KMS-11 (cell line): Measurements from ENCODE around the gene NELL1.

ENCODE experiments used
- H2AFZ ChIP-seq: fragments of 200-600 bp; sonication (generic); 2 replicates; pipeline ENCODE4 v1.6.1; 2016; ENCODE audit warnings: antibody characterized with exemption, mixed run types, low read depth
- H3K27ac ChIP-seq: fragments of 200-600 bp; sonication (generic); 2 replicates; pipeline ENCODE4 v1.6.1; 2016; ENCODE audit warnings: mild to moderate bottlenecking, mixed run types
- H3K27me3 ChIP-seq: fragments of 200-600 bp; sonication (generic); 2 replicates; pipeline ENCODE4 v1.6.1; 2017; ENCODE audit warnings: mild to moderate bottlenecking, low read depth, mixed run types, moderate library complexity; ENCODE audit not compliant: insufficient read depth
- H3K36me3 ChIP-seq: fragments of 200-600 bp; sonication (generic); 2 replicates; pipeline ENCODE4 v1.6.1; 2017; ENCODE audit warnings: mild to moderate bottlenecking, mixed run types; ENCODE audit not compliant: insufficient read depth
- H3K4me1 ChIP-seq: fragments of 200-600 bp; sonication (generic); 2 replicates; pipeline ENCODE4 v1.6.1; 2016; ENCODE audit warnings: mild to moderate bottlenecking, low read depth, mixed run types; ENCODE audit not compliant: poor library complexity, severe bottlenecking
- H3K4me2 ChIP-seq: fragments of 200-600 bp; sonication (generic); 2 replicates; pipeline ENCODE4 v1.7.0; 2016; ENCODE audit warnings: mild to moderate bottlenecking, mixed run types
- H3K4me3 ChIP-seq: fragments of 200-600 bp; sonication (generic); IDR thresholded peaks from 2 replicates; pipeline ENCODE4 v1.6.1; 2017; ENCODE audit warnings: low read depth, low read length, mixed read lengths; ENCODE audit not compliant: insufficient read depth
- H3K79me2 ChIP-seq: fragments of 200-600 bp; sonication (generic); 2 replicates; pipeline ENCODE4 v1.6.1; 2016; ENCODE audit warnings: low read depth, mixed run types; ENCODE audit not compliant: insufficient read depth
- H3K9ac ChIP-seq: fragments of 200-600 bp; sonication (generic); 2 replicates; pipeline ENCODE4 v1.6.1; 2016; ENCODE audit warnings: mild to moderate bottlenecking, mixed run types
- H4K20me1 ChIP-seq: fragments of 200-600 bp; sonication (generic); 2 replicates; pipeline ENCODE4 v1.6.1; 2016; ENCODE audit warnings: mild to moderate bottlenecking, mixed run types; ENCODE audit not compliant: insufficient read depth
- TF ChIP-seq, protein P1 (sequence below): fragments of 200-600 bp; sonication (generic); conservative IDR thresholded peaks from 2 replicates; pipeline ENCODE4 v1.6.1; 2017; ENCODE audit warnings: low read depth, mild to moderate bottlenecking, antibody characterized with exemption, low read length, moderate library complexity, mixed read lengths

NELL1 gene

DNA sequence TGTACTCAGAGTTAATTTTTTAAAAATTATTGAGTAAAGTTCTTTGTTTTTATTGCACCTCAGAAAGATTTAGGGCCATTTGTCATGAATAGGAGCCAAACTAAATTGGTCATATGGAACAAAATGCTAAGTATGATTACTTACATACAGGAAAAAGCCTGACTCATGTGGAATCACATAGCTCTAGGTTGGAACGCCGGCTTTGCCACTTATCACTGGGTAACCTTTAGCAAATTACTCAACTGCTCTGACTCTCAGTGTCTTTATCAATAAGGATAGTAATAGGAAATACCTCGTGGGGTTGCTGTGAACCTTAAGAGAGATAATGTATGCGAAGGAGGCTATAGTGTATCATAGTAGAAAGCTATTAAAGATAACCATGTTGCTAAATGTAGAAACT is 638.5 kb downstream of the NELL1 start:
- no peaks in the 10 kb centered on the region for H3K4me1 ChIP-seq
- no peaks in the 10 kb centered on the region for H3K79me2 ChIP-seq
- no peak overlapping the region for H3K4me2 ChIP-seq
- no peaks in the 10 kb centered on the region for H3K27me3 ChIP-seq
- no peaks in the 10 kb centered on the region for H4K20me1 ChIP-seq
- TF ChIP-seq, protein P1, sequence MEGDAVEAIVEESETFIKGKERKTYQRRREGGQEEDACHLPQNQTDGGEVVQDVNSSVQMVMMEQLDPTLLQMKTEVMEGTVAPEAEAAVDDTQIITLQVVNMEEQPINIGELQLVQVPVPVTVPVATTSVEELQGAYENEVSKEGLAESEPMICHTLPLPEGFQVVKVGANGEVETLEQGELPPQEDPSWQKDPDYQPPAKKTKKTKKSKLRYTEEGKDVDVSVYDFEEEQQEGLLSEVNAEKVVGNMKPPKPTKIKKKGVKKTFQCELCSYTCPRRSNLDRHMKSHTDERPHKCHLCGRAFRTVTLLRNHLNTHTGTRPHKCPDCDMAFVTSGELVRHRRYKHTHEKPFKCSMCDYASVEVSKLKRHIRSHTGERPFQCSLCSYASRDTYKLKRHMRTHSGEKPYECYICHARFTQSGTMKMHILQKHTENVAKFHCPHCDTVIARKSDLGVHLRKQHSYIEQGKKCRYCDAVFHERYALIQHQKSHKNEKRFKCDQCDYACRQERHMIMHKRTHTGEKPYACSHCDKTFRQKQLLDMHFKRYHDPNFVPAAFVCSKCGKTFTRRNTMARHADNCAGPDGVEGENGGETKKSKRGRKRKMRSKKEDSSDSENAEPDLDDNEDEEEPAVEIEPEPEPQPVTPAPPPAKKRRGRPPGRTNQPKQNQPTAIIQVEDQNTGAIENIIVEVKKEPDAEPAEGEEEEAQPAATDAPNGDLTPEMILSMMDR, result no peak
- no peak overlapping the region for H3K4me3 ChIP-seq
- H3K9ac ChIP-seq, result no peak overlapping the region
- no peak overlapping the region for H3K27ac ChIP-seq
- no peaks in the 10 kb centered on the region for H3K36me3 ChIP-seq
- H2AFZ ChIP-seq, result no peak overlapping the region

DNA sequence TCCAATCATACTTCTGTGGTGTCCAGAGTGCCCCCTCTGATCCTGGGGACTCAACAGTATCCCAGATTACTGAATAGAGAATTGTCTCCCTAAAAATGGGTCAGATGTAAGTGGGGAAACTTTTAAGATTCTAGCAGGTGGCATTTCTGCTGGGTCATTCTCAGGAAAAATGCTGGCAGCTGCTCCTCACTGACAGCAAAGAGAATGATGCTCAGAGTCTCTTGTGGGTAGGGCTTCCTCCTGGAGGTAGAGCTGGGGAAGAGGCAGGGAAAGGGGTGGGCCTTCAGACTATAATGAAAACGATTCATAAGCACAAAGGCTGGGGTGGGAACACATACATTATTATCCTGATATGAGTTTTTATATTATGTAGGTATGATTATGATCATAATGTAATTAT is 647.2 kb downstream of the NELL1 start:
- H2AFZ ChIP-seq, result no peak overlapping the region

DNA sequence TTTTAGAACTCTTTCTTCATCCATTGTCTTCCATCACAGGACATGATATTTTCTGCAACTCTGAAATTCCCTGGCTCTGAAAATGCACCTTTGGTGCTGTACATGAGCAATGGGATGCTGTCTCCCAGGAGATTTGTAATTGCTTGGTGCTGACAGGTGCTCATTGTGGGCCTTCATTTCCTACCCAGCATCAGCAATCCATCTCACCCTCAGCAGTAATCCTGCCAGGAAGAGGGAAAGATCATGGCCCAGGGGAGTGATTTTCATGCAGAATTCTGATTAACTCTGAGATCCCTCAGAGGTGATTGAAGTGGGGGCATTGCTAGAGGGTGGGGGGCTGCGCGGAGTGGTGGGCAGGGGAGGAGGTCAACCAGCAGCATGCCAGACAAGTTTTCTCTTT is 651.7 kb downstream of the NELL1 start:
- Histone ChIP-seq H3K36me3 (no peaks in the 10 kb centered on the region), H3K4me3 (no peak overlapping the region), H2AFZ (no peak overlapping the region), H3K27me3 (no peaks in the 10 kb centered on the region), H3K9ac (no peak overlapping the region), H3K27ac (no peak overlapping the region), H3K79me2 (no peaks in the 10 kb centered on the region), H4K20me1 (no peaks in the 10 kb centered on the region), H3K4me2 (no peak overlapping the region), H3K4me1 (no peaks in the 10 kb centered on the region)
- TF ChIP-seq, protein P1, result no peak

More for the DNA sequence above, 647.2 kb downstream of the NELL1 start:
- TF ChIP-seq, protein P1, result no peak
- H3K36me3 ChIP-seq, result no peaks in the 10 kb centered on the region
- H3K27me3 ChIP-seq, result no peaks in the 10 kb centered on the region
- H3K4me3 ChIP-seq, result no peak overlapping the region
- no peaks in the 10 kb centered on the region for H3K4me1 ChIP-seq
- no peak overlapping the region for H3K4me2 ChIP-seq
- no peak overlapping the region for H3K27ac ChIP-seq
- no peaks in the 10 kb centered on the region for H3K79me2 ChIP-seq
- H3K9ac ChIP-seq, result no peak overlapping the region
- H4K20me1 ChIP-seq, result no peaks in the 10 kb centered on the region

DNA sequence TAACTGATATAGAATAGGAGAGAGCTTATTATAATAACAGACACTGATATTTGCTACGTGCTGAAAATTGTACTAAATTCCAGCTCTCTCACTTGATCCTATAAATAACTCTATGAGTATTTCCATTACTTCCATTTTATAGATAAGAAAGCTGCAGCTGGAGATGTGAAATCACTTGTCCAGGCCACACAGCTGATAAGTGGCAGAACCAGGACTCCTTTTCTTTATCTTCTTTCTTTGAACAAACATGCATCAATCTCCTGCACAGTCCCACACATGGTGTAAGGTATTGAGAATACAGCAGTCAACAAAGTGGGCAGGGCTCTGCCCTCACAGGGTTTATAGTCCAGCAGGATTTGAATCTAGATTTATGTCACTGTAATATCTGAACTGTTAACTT is 652.1 kb downstream of the NELL1 start:
- H4K20me1 ChIP-seq, result no peaks in the 10 kb centered on the region
- H3K4me2 ChIP-seq, result no peak overlapping the region
- H3K9ac ChIP-seq, result no peak overlapping the region
- no peaks in the 10 kb centered on the region for H3K36me3 ChIP-seq
- H2AFZ ChIP-seq, result no peak overlapping the region
- H3K27me3 ChIP-seq, result no peaks in the 10 kb centered on the region
- H3K4me1 ChIP-seq, result no peaks in the 10 kb centered on the region
- no peaks in the 10 kb centered on the region for H3K79me2 ChIP-seq
- no peak overlapping the region for H3K27ac ChIP-seq
- TF ChIP-seq, protein P1, result no peak
- H3K4me3 ChIP-seq, result no peak overlapping the region
